CD8-positive, alpha-beta memory T cell (primary cell): ENCODE results near the gene TULP3. TPM values are rescaled to one million over a fixed set of nuclear protein-coding genes. Genes with fewer than 3 reads are reported as not detected.
A peak's percentile ranks its signal among the peaks of the same experiment; 100 is the strongest.

Source experiments
- CTCF ChIA-PET: fragments of 350-600 bp; sonication (Branson Sonifier 250); formaldehyde crosslinking; loops from one replicate; lab custom pipeline; 2021; ENCODE audit warnings: antibody characterized with exemption; lab: Charles Lee
- POLR2A ChIA-PET: fragments of 350-600 bp; sonication (Branson Sonifier 250); formaldehyde crosslinking; loops from one replicate; lab custom pipeline; 2021; ENCODE audit warnings: antibody characterized with exemption; lab: Charles Lee
- DNase-seq, 5 donors: peaks; one replicate each; pipeline versions ENCODE4 v3.0.0 to v3.0.0-alpha.2; 2020 to 2022; ENCODE audit warnings: mixed read lengths in 1 of 5
- H3K27ac ChIP-seq: one replicate; pipeline ENCODE4 v1.7.0; 2013; ENCODE audit warnings: low read depth, mild to moderate bottlenecking, low read length, moderate library complexity
- H3K27me3 ChIP-seq: 2 replicates; pipeline ENCODE4 v1.7.0; 2013; ENCODE audit warnings: low read length, mild to moderate bottlenecking; ENCODE audit not compliant: insufficient read depth, poor library complexity, severe bottlenecking
- H3K36me3 ChIP-seq: 2 replicates; pipeline ENCODE4 v1.7.0; 2013; ENCODE audit warnings: mild to moderate bottlenecking, low read length, moderate library complexity; ENCODE audit not compliant: insufficient read depth
- H3K4me1 ChIP-seq: 2 replicates; pipeline ENCODE4 v1.7.0; 2013; ENCODE audit warnings: mild to moderate bottlenecking, low read length, moderate library complexity; ENCODE audit not compliant: insufficient read depth
- H3K4me3 ChIP-seq: 2 replicates; pipeline ENCODE4 v1.7.0; 2013; ENCODE audit warnings: mild to moderate bottlenecking, low read length
- H3K9me3 ChIP-seq: 2 replicates; pipeline ENCODE4 v1.7.0; 2013; ENCODE audit warnings: mild to moderate bottlenecking, low read length
- H3K27ac Mint-ChIP-seq, 8 donors: one replicate each; pipeline ENCODE4 v1.8.0; 2020 to 2021; ENCODE audit warnings: mixed read lengths in 8 of 8, mild to moderate bottlenecking in 6 of 8, inconsistent platforms in 3 of 8, moderate library complexity in 3 of 8
- H3K27me3 Mint-ChIP-seq, 2 donors: one replicate each; pipeline ENCODE4 v1.8.0; 2020 to 2021; ENCODE audit warnings: mixed read lengths in 2 of 2, mild to moderate bottlenecking in 1 of 2, moderate library complexity in 1 of 2
- H3K36me3 Mint-ChIP-seq, 3 donors: one replicate each; pipeline ENCODE4 v1.8.0; 2020 to 2021; ENCODE audit warnings: mixed read lengths in 3 of 3, inconsistent platforms in 1 of 3, mild to moderate bottlenecking in 1 of 3
- H3K4me1 Mint-ChIP-seq, 3 donors: one replicate each; pipeline ENCODE4 v1.8.0; 2020 to 2021; ENCODE audit warnings: mixed read lengths in 3 of 3, inconsistent platforms in 1 of 3, mild to moderate bottlenecking in 1 of 3
- H3K4me3 Mint-ChIP-seq, 7 donors: one replicate each; pipeline ENCODE4 v1.8.0; 2020 to 2021; ENCODE audit warnings: mixed read lengths in 7 of 7, mild to moderate bottlenecking in 6 of 7, moderate library complexity in 4 of 7, inconsistent platforms in 2 of 7
- H3K9me3 Mint-ChIP-seq, 5 donors: one replicate each; pipeline ENCODE4 v1.8.0; 2020 to 2022; ENCODE audit warnings: mixed read lengths in 5 of 5, mild to moderate bottlenecking in 3 of 5, moderate library complexity in 2 of 5, inconsistent platforms in 1 of 5
- polyA plus RNA-seq: library from polyadenylated mRNA; unstranded; fragments of 300-500 nt; fragmentation: Illumina TruSeq; gene quantifications from one replicate; pipeline ENCODE4 v1.2.3, GENCODE V29; 2021
- total RNA-seq, 2 experiments: library from RNA; stranded (reverse); gene quantifications; one replicate each; pipeline ENCODE4 v1.2.3, GENCODE V29; 2021

Gene TULP3
- total and polyA plus RNA-seq, 3 experiments from 2014 or later = 9.1 to 9.7 (median 9.3) TPM

DNA sequence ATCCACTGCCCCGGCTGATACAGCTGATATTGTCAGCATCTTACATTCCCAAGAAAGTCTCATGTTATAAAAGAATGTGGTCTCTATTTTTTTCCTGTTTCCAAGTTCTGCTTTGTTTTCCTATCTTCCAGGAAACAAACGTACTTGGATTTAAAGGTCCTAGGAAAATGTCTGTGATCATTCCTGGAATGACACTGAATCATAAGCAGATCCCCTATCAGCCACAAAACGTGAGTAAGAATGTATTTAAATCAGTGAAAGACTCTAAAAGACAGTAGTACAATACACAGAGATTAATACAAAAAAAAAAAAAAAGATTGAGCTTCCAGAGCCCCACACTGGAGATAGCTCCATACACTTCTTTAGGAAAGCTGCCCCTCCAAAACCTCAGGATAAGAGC, 46.8 kb downstream of the TULP3 start:
- Histone ChIP-seq H3K27ac (no peak overlapping the region), H3K27me3 (no peaks in the 10 kb centered on the region), H3K9me3 (no peaks in the 10 kb centered on the region), H3K4me1 (no peaks in the 10 kb centered on the region), H3K36me3 (peaks cover 6% of the 10 kb centered on the region), H3K4me3 (no peak overlapping the region)
- CTCF ChIA-PET = no interaction called here
- no peaks in the 10 kb centered on the region for H3K9me3 Mint-ChIP-seq
- H3K36me3 Mint-ChIP-seq = peaks cover 7 to 55% (median 17%) of the 10 kb centered on the region in 3 donors
- H3K4me1 Mint-ChIP-seq = no peaks in the 10 kb centered on the region
- no peak overlapping the region for H3K27ac Mint-ChIP-seq
- DNase-seq = no peak
- H3K4me3 Mint-ChIP-seq = no peak overlapping the region
- H3K27me3 Mint-ChIP-seq = no peaks in the 10 kb centered on the region
- POLR2A ChIA-PET = no interaction called here

- Histone ChIP-seq H3K27me3 (no peaks in the 10 kb centered on the region), H3K4me1 (no peaks in the 10 kb centered on the region), H3K27ac (no peak overlapping the region), H3K9me3 (no peaks in the 10 kb centered on the region), H3K4me3 (no peak overlapping the region), H3K36me3 (peaks cover 5% of the 10 kb centered on the region)
- no peak for DNase-seq
- Mint-ChIP-seq H3K36me3 (peaks cover 7 to 44% (median 16%) of the 10 kb centered on the region in 3 donors), H3K27me3 (no peaks in the 10 kb centered on the region), H3K27ac (peak overlapping the region in 2 of 8 donors; percentile 12 to 47), H3K9me3 (no peaks in the 10 kb centered on the region), H3K4me1 (no peaks in the 10 kb centered on the region), H3K4me3 (no peak overlapping the region)
- CTCF ChIA-PET = no interaction called here
- POLR2A ChIA-PET = no interaction called here
Measured at GRCh38 chr12:2939191-2939590, 48.5 kb downstream of the TULP3 start.

GRCh38 chr12:2940564-2940963, 49.9 kb downstream of the TULP3 start:
- Mint-ChIP-seq H3K27ac (peak overlapping the region in 1 of 8 donors; percentile 33), H3K9me3 (no peaks in the 10 kb centered on the region), H3K27me3 (no peaks in the 10 kb centered on the region), H3K4me3 (no peak overlapping the region), H3K36me3 (peaks cover 0 to 31% (median 6%) of the 10 kb centered on the region in 3 donors), H3K4me1 (no peaks in the 10 kb centered on the region)
- no peaks in the 10 kb centered on the region for H3K4me1 ChIP-seq
- H3K36me3 ChIP-seq = no peaks in the 10 kb centered on the region
- no peaks in the 10 kb centered on the region for H3K9me3 ChIP-seq
- H3K27ac ChIP-seq = no peak overlapping the region
- CTCF ChIA-PET = no interaction called here
- POLR2A ChIA-PET = no interaction called here
- no peak for DNase-seq
- no peaks in the 10 kb centered on the region for H3K27me3 ChIP-seq
- no peak overlapping the region for H3K4me3 ChIP-seq

DNA sequence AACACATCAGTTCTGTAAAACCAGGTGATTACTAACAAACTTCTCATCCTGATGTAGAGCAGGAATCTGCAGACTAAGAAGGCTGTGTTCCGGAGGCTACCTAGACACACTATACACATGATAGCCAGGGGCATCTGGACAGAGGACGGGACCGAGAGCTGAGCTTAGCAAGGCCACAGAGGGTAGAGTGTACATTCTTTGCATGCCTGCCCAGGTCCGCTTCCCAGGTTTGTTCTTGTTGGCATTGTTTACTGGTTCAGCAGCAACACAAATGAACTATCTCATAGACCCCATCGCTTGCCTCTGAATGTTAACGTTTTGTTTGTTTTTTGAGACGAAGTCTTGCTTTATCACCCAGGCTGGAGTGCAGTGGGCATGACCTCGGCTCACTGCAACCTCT, 50.8 kb downstream of the TULP3 start:
- CTCF ChIA-PET = no interaction called here
- H3K9me3 Mint-ChIP-seq = no peaks in the 10 kb centered on the region
- no peak overlapping the region for H3K4me3 Mint-ChIP-seq
- no peak overlapping the region for H3K27ac ChIP-seq
- no peak overlapping the region for H3K4me3 ChIP-seq
- H3K27me3 Mint-ChIP-seq = no peaks in the 10 kb centered on the region
- no peaks in the 10 kb centered on the region for H3K9me3 ChIP-seq
- no peaks in the 10 kb centered on the region for H3K27me3 ChIP-seq
- no peak for DNase-seq
- H3K36me3 ChIP-seq = no peaks in the 10 kb centered on the region
- no peaks in the 10 kb centered on the region for H3K4me1 Mint-ChIP-seq
- peaks cover 0 to 31% (median 6%) of the 10 kb centered on the region in 3 donors for H3K36me3 Mint-ChIP-seq
- POLR2A ChIA-PET = no interaction called here
- no peaks in the 10 kb centered on the region for H3K4me1 ChIP-seq
- peak overlapping the region in 1 of 8 donors; percentile 42 for H3K27ac Mint-ChIP-seq

- DNase-seq = peak; percentile 5 to 59 (median 32)
- H3K4me3 ChIP-seq = no peak overlapping the region
- Mint-ChIP-seq H3K27me3 (peaks cover 0 to 6% of the 10 kb centered on the region in 2 donors), H3K4me1 (no peaks in the 10 kb centered on the region), H3K4me3 (peak overlapping the region in 1 of 7 donors; percentile 59), H3K27ac (peak overlapping the region in 1 of 8 donors; percentile 82), H3K9me3 (no peaks in the 10 kb centered on the region), H3K36me3 (peaks cover 0 to 13% (median under 1%) of the 10 kb centered on the region in 3 donors)
- H3K27ac ChIP-seq = no peak overlapping the region
- no peaks in the 10 kb centered on the region for H3K4me1 ChIP-seq
- H3K27me3 ChIP-seq = no peaks in the 10 kb centered on the region
- CTCF ChIA-PET = interaction anchor here (0.7 to 1.5 kb wide), 4 partner anchors 59 to 262 kb away, joined by 3 read pairs; no protein-coding TSS in a partner anchor
- no peaks in the 10 kb centered on the region for H3K9me3 ChIP-seq
- POLR2A ChIA-PET = interaction anchor here (0.6 kb wide), 1 partner anchor 1248 kb away, joined by 4 read pairs; no protein-coding TSS in a partner anchor
- no peaks in the 10 kb centered on the region for H3K36me3 ChIP-seq
Measured at GRCh38 chr12:2944401-2945047, 53.8 kb downstream of the TULP3 start.

DNA sequence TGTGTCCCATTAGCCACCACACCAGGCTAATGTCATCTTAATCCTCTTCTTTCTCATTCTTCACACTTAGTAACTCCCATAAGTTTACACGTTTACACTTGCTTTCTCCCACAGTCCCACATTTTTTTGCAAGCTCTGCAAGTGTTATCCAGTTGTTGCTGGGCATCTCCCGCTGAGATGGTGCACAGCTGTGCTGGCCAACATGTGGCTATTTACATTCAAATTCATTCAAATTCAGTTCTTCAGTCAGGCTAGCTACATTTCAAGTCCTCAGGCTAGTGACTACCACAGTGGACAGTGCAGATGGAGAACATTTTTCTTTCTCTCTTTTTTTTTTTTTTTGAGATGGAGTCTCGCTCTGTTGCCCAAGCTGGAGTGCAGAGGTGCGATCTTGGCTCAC, 58.7 kb downstream of the TULP3 start:
- H3K9me3 ChIP-seq = no peaks in the 10 kb centered on the region
- Mint-ChIP-seq H3K27me3 (peaks cover 3 to 18% of the 10 kb centered on the region in 2 donors), H3K4me3 (no peak overlapping the region), H3K27ac (no peak overlapping the region), H3K36me3 (no peaks in the 10 kb centered on the region), H3K4me1 (no peaks in the 10 kb centered on the region), H3K9me3 (no peaks in the 10 kb centered on the region)
- H3K27ac ChIP-seq = no peak overlapping the region
- H3K4me1 ChIP-seq = no peaks in the 10 kb centered on the region
- H3K4me3 ChIP-seq = no peak overlapping the region
- POLR2A ChIA-PET = no interaction called here
- H3K27me3 ChIP-seq = no peaks in the 10 kb centered on the region
- H3K36me3 ChIP-seq = no peaks in the 10 kb centered on the region
- no peak for DNase-seq
- CTCF ChIA-PET = no interaction called here

DNA sequence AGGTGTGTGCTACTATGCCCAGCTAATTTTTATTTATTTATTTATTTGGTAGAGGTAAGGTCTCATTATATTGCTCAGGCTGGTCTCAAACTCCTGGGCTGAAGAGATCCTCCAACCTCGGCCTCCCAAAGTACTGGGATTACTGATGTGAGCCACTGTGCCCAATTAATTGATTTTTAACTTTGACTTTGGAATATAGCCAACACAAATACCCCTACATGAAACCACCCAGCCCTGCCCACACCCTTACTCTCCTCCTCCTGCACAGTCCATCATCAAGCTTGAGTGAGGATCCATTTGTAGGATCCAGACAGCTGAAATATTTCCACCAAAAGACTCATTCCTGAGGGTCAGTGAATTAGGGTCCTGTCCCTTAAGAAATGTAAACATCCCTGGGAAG, 65.2 kb downstream of the TULP3 start:
- H3K27ac ChIP-seq = no peak overlapping the region
- H3K9me3 Mint-ChIP-seq = peaks cover 0 to 2% (median 0%) of the 10 kb centered on the region in 5 donors
- no peaks in the 10 kb centered on the region for H3K4me1 ChIP-seq
- no peaks in the 10 kb centered on the region for H3K27me3 ChIP-seq
- peaks cover 28 to 40% of the 10 kb centered on the region in 2 donors for H3K27me3 Mint-ChIP-seq
- H3K4me3 Mint-ChIP-seq = no peak overlapping the region
- no peaks in the 10 kb centered on the region for H3K36me3 ChIP-seq
- peaks cover 8 to 20% (median 13%) of the 10 kb centered on the region in 3 donors for H3K4me1 Mint-ChIP-seq
- ChIA-PET CTCF (no interaction called here), POLR2A (no interaction called here)
- no peaks in the 10 kb centered on the region for H3K36me3 Mint-ChIP-seq
- DNase-seq = no peak
- H3K9me3 ChIP-seq = no peaks in the 10 kb centered on the region
- H3K27ac Mint-ChIP-seq = no peak overlapping the region
- no peak overlapping the region for H3K4me3 ChIP-seq

- H3K4me1 ChIP-seq = no peaks in the 10 kb centered on the region
- Mint-ChIP-seq H3K27me3 (peaks cover 35 to 48% of the 10 kb centered on the region in 2 donors), H3K9me3 (peaks cover 0 to 2% (median 0%) of the 10 kb centered on the region in 5 donors), H3K4me1 (peaks cover 8 to 23% (median 15%) of the 10 kb centered on the region in 3 donors), H3K36me3 (no peaks in the 10 kb centered on the region), H3K4me3 (peak overlapping the region in 6 of 7 donors; percentile 6 to 77 (median 70)), H3K27ac (no peak overlapping the region)
- no peak for DNase-seq
- no peak overlapping the region for H3K4me3 ChIP-seq
- CTCF ChIA-PET = no interaction called here
- H3K27ac ChIP-seq = peak overlapping the region; percentile 7
- POLR2A ChIA-PET = no interaction called here
- H3K27me3 ChIP-seq = peaks cover 4% of the 10 kb centered on the region
- H3K36me3 ChIP-seq = no peaks in the 10 kb centered on the region
- H3K9me3 ChIP-seq = no peaks in the 10 kb centered on the region
Measured at GRCh38 chr12:2957816-2958431, 67.2 kb downstream of the TULP3 start.
